Fibroblast of skin of scalp (primary cell): ENCODE data around the gene CCL4.
"Not testable (repeated sequence)": the region's sequence is repeated elsewhere in the genome, so short reads cannot be mapped to it uniquely, and the experiment has no call there.

Experiments used
- DNase-seq: peaks from one replicate; pipeline ENCODE4 v3.0.0-alpha.2; 2013

The CCL4 gene

GRCh38 chr17:36087897-36088572 lies 15.6 kb upstream of the CCL4 start:
- DNase-seq, result not testable (repeated sequence)

GRCh38 chr17:36088670-36089338 lies 14.8 kb upstream of the CCL4 start:
- DNase-seq, result no peak

- no peak for DNase-seq
Observed at GRCh38 chr17:36089339-36089865, 14.2 kb upstream of the CCL4 start.

DNA sequence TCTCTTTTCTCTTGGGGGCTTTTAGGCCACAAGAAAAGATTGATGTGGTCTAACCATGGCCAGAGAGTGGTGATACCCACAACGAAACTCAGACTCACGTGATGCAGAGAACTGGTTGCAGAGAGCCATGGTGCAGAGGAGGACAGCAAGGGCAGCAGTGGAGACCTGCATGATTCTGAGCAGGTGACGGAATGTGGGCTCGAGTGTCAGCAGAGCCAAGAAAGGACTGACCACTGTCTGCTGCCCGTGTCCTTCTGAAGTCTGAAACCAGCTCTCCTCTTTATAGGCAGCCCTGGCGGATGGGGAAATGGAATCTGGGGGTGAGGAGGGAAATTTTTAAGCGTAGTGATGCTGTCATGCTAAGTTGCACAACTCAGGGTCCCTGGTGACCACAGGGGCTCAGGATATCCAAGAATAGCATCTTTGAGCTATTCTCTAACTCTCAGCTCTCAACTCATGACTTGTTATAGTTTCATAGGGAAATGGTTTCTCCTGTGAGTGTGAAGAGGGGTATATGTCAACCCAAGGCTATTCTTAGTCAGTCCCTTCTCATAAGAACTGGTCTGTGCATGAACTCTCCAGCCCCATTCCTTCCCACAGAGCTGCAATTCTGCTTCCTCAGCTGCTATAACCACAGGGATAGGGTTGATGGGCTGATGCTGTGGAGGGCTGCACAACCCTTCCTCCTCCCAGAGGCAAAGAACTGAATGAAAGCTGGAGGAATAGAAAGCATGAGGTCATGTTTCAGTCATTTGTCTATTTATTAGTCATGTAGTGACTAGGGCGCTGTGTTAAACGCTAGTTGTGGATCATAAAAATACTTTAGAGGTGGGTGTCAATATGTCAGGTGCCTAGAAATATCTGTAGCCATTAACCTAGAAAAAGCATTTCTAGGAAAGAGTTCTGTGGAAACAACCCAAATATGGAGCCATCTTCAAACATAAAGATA lies 13.5 kb upstream of the CCL4 start, which contains the start of gene CCL3:
Gene CCL3, minus strand, starts transcription at position 256 of the 949 bp plus-strand sequence. Its CDS starts 85 bp downstream, at position 171.
- DNase-seq, result no peak

GRCh38 chr17:36092230-36092629 lies 11.4 kb upstream of the CCL4 start:
- no peak for DNase-seq

DNA sequence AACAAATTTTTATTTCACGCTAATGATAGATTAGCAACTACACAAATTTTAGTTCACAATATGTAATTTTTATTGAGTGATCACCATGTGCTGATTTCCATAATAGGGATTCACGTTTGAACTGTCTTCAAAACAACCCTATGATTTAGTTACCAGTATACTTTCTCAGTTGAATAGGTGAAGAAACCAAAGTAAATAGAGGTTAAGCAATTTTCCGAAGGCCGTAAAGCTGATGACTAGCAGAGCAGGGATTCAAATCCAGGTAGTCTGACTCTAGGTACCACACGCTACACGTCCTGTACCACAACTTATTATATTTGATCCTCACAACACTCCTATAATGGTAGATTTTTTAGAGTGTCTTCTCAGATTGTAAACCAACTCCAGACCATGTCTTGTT lies 10.9 kb upstream of the CCL4 start:
- not testable (repeated sequence) for DNase-seq

DNA sequence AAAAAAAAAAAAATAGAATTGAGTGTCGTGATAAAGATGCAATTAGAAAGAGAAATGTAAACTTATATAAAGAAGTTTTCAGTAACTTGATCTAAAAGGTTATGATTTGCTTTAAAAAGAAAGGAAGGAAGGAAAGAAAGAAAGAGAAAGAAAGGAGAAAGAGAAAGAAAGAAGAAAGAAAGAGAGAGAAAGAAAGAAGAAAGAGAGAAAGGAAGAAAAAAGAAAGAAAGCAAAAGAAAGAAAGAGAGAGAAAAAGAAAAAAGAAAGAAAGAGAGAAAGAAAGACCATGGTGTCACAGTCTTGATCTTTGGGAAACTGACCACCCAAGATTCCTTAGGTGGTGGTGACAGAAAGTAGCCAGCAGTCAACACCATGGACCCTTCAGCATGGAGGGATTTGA lies 9.4 kb upstream of the CCL4 start:
- DNase-seq, result no peak

- no peak for DNase-seq
Observed at GRCh38 chr17:36094746-36095145, 8.9 kb upstream of the CCL4 start.

DNA sequence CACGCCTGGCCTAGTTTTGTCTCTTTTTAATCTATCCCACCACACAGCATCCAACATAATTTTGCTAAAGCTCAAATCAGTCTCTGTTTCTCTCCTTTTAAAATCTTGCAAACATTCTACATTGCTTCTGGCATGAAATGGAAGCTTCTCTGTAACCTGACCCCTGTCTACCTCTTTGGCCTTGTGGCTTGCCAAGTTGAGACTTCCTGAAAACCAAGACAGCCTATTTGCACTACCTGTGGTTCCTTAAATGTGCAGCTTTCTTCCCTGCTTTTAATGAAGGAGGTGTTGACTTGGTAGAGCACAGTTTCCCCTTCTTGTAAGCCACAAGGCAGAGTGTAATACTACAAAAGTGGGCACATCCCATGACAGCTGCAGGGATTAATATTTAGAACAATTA lies 7.6 kb upstream of the CCL4 start:
- no peak for DNase-seq

DNA sequence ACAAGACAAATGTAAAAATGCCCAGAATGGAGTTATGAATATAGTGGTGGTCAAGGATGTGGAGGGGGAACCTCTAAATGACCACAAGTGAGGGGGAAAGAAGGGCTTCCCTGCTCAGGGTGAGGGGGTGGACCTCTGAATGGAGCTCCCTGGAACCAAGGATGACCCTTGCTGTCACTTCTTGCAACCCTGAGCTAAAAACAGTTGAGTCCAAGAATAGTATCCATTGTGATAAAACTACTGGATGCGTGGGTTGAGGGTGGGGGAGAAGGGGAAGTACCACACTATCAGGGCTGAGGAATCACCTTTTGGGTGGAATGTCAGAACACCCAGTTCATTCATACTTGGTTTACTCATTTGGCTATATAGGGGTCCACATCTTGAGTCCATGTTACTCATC lies 4.6 kb upstream of the CCL4 start:
- not testable (repeated sequence) for DNase-seq

DNA sequence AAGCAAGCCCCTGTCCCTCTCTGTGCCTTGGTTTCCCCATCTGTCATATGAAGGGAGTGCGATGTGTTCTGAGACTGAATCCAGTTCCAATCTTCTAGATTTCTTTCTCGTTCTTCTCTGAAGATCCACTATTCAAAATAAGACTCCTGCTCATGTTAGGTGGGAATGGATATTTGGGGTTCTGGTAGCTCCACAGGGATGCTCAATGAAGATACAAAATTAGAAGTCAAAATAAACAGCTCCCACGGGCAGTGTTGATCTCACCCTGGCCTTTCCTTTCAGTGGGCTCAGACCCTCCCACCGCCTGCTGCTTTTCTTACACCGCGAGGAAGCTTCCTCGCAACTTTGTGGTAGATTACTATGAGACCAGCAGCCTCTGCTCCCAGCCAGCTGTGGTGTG lies 619 bp downstream of the CCL4 start:
- DNase-seq, result not testable (repeated sequence)

DNA sequence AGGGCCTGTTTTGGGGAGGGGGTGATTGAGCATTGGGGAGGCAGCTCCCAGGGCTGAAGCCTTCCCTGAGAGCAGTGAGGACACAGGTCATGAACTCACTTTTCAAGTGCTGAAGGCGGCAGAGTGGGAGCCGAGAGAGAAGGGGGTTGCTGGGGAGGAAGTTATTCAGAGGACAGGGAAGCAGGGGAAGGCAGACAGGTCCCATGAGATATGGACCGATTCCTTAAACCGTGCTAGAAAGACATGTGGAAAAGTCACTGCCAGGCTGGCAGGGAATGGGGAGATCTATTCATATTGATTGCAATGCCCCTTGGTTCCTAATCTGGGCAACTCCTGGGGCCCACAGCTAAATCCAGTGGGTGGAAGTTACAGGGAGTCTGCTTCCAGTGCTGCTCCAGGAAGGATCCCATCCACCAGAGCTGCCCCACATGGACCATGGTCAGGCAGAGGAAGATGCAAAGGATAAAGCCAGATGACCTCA lies 1.1 kb downstream of the CCL4 start:
- DNase-seq, result no peak

- no peak for DNase-seq
Observed at GRCh38 chr17:36105781-36106492, 2.3 kb downstream of the CCL4 start.

- no peak for DNase-seq
Observed at GRCh38 chr17:36106493-36106835, 2.8 kb downstream of the CCL4 start.

GRCh38 chr17:36107660-36108059 lies 4.0 kb downstream of the CCL4 start:
- no peak for DNase-seq

- DNase-seq, result not testable (repeated sequence)
Observed at GRCh38 chr17:36108265-36108664, 4.6 kb downstream of the CCL4 start.

- no peak for DNase-seq
Observed at GRCh38 chr17:36111068-36111490, 7.5 kb downstream of the CCL4 start.

- DNase-seq, result no peak
Observed at GRCh38 chr17:36112572-36112971, 8.9 kb downstream of the CCL4 start.

- DNase-seq, result not testable (repeated sequence)
Observed at GRCh38 chr17:36113131-36113530, 9.5 kb downstream of the CCL4 start.

DNA sequence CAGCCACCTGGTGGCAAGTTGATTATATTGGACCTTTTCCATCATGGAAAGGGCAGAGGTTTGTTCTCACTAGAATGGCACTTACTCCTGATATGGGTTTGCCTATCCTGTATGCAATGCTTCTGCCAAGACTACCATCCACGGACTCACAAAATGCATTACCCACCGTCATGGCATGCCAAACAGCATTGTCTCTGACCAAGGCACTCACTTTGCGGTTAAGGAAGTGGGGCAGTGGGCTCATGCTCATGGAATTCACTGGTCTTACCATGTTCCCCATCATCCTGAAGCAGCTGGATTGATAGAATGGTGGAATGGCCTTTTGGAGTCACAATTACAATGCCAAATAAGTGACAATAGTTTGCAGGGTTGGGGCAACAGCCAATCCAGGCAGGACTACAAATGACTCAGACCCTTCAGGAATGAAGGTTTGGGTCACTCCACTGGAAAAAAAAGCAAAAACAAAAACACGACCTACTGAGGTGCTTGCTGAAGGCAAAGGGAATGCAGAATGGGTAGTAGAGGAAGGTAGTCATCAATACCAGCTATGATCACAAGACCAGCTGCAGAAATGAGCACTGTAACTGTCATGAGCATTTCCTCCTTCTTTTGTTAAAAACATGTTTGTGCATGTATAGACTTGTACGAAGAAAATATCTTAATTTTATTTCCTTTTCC lies 11.5 kb downstream of the CCL4 start:
- DNase-seq, result not testable (repeated sequence)

DNA sequence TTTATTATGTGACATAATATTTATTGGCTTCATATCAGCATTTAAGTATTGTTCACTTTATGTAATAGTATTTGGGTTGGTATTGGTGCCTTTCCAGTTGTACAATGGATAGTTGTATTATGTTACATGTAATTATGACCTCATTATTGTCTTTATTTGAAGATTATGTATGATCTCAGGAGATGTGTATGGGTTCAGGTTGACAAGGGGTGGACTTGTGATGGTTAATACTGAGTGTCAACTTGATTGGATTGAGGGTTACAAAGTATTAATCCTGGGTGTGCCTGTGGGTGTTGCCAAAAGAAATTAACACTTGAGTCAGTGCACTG lies 12.0 kb downstream of the CCL4 start:
- DNase-seq, result not testable (repeated sequence)
